K562 (cell line): ENCODE data around the gene HSBP1L1. TPM values are rescaled to one million over a fixed set of nuclear protein-coding genes. Genes with fewer than 3 reads are reported as not detected.

Experiments
- C11orf30 ChIP-seq: fragments of 450-650 bp; IDR thresholded peaks from 2 replicates; pipeline ENCODE4 v1.6.1; 2016; ENCODE audit warnings: low read depth, mild to moderate bottlenecking
- CBX8 ChIP-seq: fragments of 200-600 bp; sonication (generic); IDR thresholded peaks from 2 replicates; pipeline ENCODE4 v1.6.1; 2012; ENCODE audit warnings: borderline replicate concordance, mixed run types, low read depth, mild to moderate bottlenecking, moderate library complexity, mixed read lengths, low read length, control low read depth, inconsistent platforms; ENCODE audit not compliant: poor library complexity, severe bottlenecking; ENCODE audit errors: extremely low read depth
- CHD7 ChIP-seq: fragments of 200-600 bp; sonication (generic); IDR thresholded peaks from one replicate; pipeline ENCODE4 v1.6.1; 2012; ENCODE audit warnings: mild to moderate bottlenecking, low read depth, low read length, inconsistent platforms
- DEAF1 ChIP-seq: fragments of 450-650 bp; formaldehyde crosslinking; IDR thresholded peaks from 2 replicates; pipeline ENCODE4 v1.4.0; 2020; ENCODE audit warnings: mild to moderate bottlenecking, moderate library complexity
- ETV6 ChIP-seq, 3 experiments: fragments of 150-350 bp in 1 of 3; sonication (generic) in 1 of 3; formaldehyde crosslinking in 1 of 3; IDR thresholded peaks; 2 replicates each; pipeline versions ENCODE4 v1.6.1 to v1.8.0; 2014 to 2022; ENCODE audit warnings: borderline replicate concordance in 2 of 3, low read depth in 2 of 3, antibody characterized with exemption in 1 of 3, low read length in 1 of 3, mild to moderate bottlenecking in 1 of 3, missing genetic modification reagents in 1 of 3
- MAX ChIP-seq: sonication (generic); formaldehyde crosslinking; IDR thresholded peaks from 2 replicates; pipeline ENCODE4 v1.9.0; 2022; ENCODE audit warnings: mild to moderate bottlenecking, missing genetic modification reagents
- MYC ChIP-seq, 2 experiments: fragments of 250-450 bp in 1 of 2; sonication (Bioruptor Pico) in 1 of 2; IDR thresholded peaks; 2 replicates each; pipeline versions ENCODE4 v1.5.1 to v1.6.1; 2012 to 2021; ENCODE audit warnings: low read depth in 2 of 2, borderline replicate concordance in 1 of 2, improper control_type of control experiment in 1 of 2, low read length in 1 of 2, mild to moderate bottlenecking in 1 of 2, moderate library complexity in 1 of 2
- NR2C2 ChIP-seq, 2 experiments: fragments of 200-800 bp in 1 of 2; sonication (Bioruptor generic) in 1 of 2; sonication (generic) in 1 of 2; formaldehyde crosslinking in 1 of 2; IDR thresholded peaks; 2 replicates each; pipeline versions ENCODE4 v1.6.1 to v1.8.0; 2016 to 2022; ENCODE audit warnings: mild to moderate bottlenecking in 1 of 2, missing compliant biosample characterization in 1 of 2, missing genetic modification characterization in 1 of 2, missing genetic modification reagents in 1 of 2
- PHF20 ChIP-seq: fragments of 450-650 bp; IDR thresholded peaks from 2 replicates; pipeline ENCODE4 v1.6.1; 2018; ENCODE audit not compliant: partially characterized antibody
- TCFL5 ChIP-seq: fragments of 250-450 bp; sonication (Bioruptor Pico); conservative IDR thresholded peaks from 2 replicates; pipeline ENCODE4 v1.6.1; 2021; ENCODE audit warnings: mild to moderate bottlenecking, moderate library complexity, matching md5 sums
- TFAM ChIP-seq: fragments of 250-450 bp; sonication (Bioruptor Pico); conservative IDR thresholded peaks from 2 replicates; pipeline ENCODE4 v1.5.0; 2021; ENCODE audit warnings: mild to moderate bottlenecking, moderate library complexity
- U2AF1 ChIP-seq: fragments of 200-400 bp; formaldehyde crosslinking; optimal IDR thresholded peaks from 2 replicates; pipeline ENCODE3; 2017; ENCODE audit warnings: mild to moderate bottlenecking, low read depth, low read length, moderate library complexity
- polyA plus RNA-seq, 8 experiments: library from polyadenylated mRNA; depleted of rRNA in 4 of 8; stranded (reverse) in 5 of 8; unstranded in 3 of 8; fragments of >200 nt; fragmentation: Nextera tagmentation in 2 of 8; fragmentation: Illumina TruSeq in 1 of 8; extraction: Ambion mirVana in 2 of 8; extraction: Trizol in 1 of 8; gene quantifications; 2 replicates each; pipeline versions ENCODE4 v1.2.1 to v1.2.3, GENCODE V29; 2011 to 2014; ENCODE audit warnings: inconsistent platforms in 1 of 8, missing spikeins in 1 of 8
- total RNA-seq, 7 experiments: library from RNA; depleted of rRNA in 6 of 7; stranded (reverse); fragments of >200 nt in 6 of 7; fragmentation: Illumina TruSeq in 2 of 7; extraction: Trizol in 2 of 7; gene quantifications; 2 replicates each; pipeline versions ENCODE4 v1.2.1 to v1.2.3, GENCODE V29; 2011 to 2021; ENCODE audit warnings: low replicate concordance in 1 of 7

Gene HSBP1L1
- total and polyA plus RNA-seq, 9 of the 15 experiments (the other 6 are each of a cell fraction or from before 2014, with no cell fraction given), result 0.24 to 0.36 TPM; not detected in 7

DNA sequence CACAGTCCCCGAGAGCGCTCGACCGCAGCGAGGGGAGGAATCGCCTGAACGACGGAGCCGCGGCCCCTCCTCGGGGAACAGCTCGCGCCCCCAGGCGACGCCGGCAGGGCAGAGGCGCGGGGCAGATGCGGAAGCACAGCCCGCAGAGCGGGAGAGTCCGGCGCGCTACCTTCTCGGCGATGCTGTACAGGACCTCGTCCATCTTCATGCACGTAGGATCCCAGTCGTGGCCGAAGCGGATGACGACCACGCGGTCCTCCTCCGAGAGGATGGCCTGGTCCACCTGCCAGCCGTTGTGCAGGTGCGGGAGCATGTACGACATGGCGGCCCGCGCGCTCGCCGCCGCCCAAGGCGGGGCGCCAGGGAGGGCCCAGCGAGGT, 23.6 kb downstream of the HSBP1L1 start (continued):
- TF ChIP-seq MYC (IDR thresholded peaks at IDR 0.05; ENCODE audit: low read depth, low read length) (peak; percentile 86; the same call in 1 of the 2 replicates), MYC (CRISPR knock-in tag; IDR thresholded peaks at IDR 0.05; ENCODE audit: borderline replicate concordance, low read depth) (no peak), CHD7 (no peak), TCFL5 (CRISPR knock-in tag) (no peak), TFAM (CRISPR knock-in tag) (no peak), C11orf30 (no peak), ETV6 (IDR thresholded peaks at IDR 0.05; ENCODE audit: borderline replicate concordance in 1 of 2, low read depth in 2 of 2, low read length in 1 of 2) (no peak), ETV6 (CRISPR knock-in tag; IDR thresholded peaks at IDR 0.05; ENCODE audit: borderline replicate concordance) (no peak), MAX (CRISPR knock-in tag) (peak; percentile 81), NR2C2 (CRISPR knock-in tag; IDR thresholded peaks at IDR 0.05) (no peak), NR2C2 (tag; IDR thresholded peaks at IDR 0.05) (0 out of 2 replicates have a peak, but pooled peaks have one; percentile 22), U2AF1 (no peak), DEAF1 (CRISPR knock-in tag) (no peak), CBX8 (no peak), PHF20 (no peak)
